ENCODE results near the gene LRRC8E.

Gene LRRC8E

GRCh38 chr19:7895565-7895964 is 7.3 kb downstream of the LRRC8E start:
- ATAC-seq (replicated peaks): no peak
- Mint-ChIP-seq H3K27ac (no peak overlapping the region), H3K4me3 (no peak overlapping the region), H3K36me3 (ENCODE audit: insufficient read depth) (no peaks in the 10 kb centered on the region), H3K9me3 (no peaks in the 10 kb centered on the region), H3K27me3 (peaks cover 27 to 43% of the 10 kb centered on the region in 2 donors), H3K4me1 (ENCODE audit: low read depth in 2 of 2) (no peaks in the 10 kb centered on the region)
- DNase-seq: no peak

GRCh38 chr19:7897292-7897691 is 9.0 kb downstream of the LRRC8E start:
- no peak overlapping the region for H3K27ac Mint-ChIP-seq
- ATAC-seq (replicated peaks): no peak

GRCh38 chr19:7898967-7899366 is 10.7 kb downstream of the LRRC8E start:
- Mint-ChIP-seq H3K4me1 (ENCODE audit: low read depth in 2 of 2) (peaks cover 8 to 9% of the 10 kb centered on the region in 2 donors), H3K4me3 (no peak overlapping the region), H3K27ac (no peak overlapping the region), H3K27me3 (peaks cover 24 to 29% of the 10 kb centered on the region in 2 donors), H3K9me3 (no peaks in the 10 kb centered on the region), H3K36me3 (ENCODE audit: insufficient read depth) (peaks cover 12% of the 10 kb centered on the region)
- DNase-seq (no peak), ATAC-seq (replicated peaks) (no peak)

More at GRCh38 chr19:7897292-7897691, 9.0 kb downstream of the LRRC8E start:
- Mint-ChIP-seq H3K9me3 (no peaks in the 10 kb centered on the region), H3K36me3 (ENCODE audit: insufficient read depth) (no peaks in the 10 kb centered on the region), H3K4me1 (ENCODE audit: low read depth in 2 of 2) (no peaks in the 10 kb centered on the region), H3K4me3 (no peak overlapping the region), H3K27me3 (peaks cover 27 to 33% of the 10 kb centered on the region in 2 donors)
- no peak for DNase-seq

GRCh38 chr19:7899751-7900378 is 11.6 kb downstream of the LRRC8E start:
- no peaks in the 10 kb centered on the region for H3K9me3 Mint-ChIP-seq
- no peak overlapping the region for H3K27ac Mint-ChIP-seq
- peaks cover 13% of the 10 kb centered on the region in 2 donors for H3K4me1 Mint-ChIP-seq (ENCODE audit: low read depth in 2 of 2)
- DNase-seq (no peak), ATAC-seq (replicated peaks) (no peak)
- H3K36me3 Mint-ChIP-seq (ENCODE audit: insufficient read depth): peaks cover 21% of the 10 kb centered on the region
- H3K4me3 Mint-ChIP-seq: no peak overlapping the region
- peaks cover 15 to 20% of the 10 kb centered on the region in 2 donors for H3K27me3 Mint-ChIP-seq

GRCh38 chr19:7900401-7900870 is 12.1 kb downstream of the LRRC8E start:
- Mint-ChIP-seq H3K9me3 (no peaks in the 10 kb centered on the region), H3K4me3 (no peak overlapping the region), H3K27me3 (peaks cover 11 to 14% of the 10 kb centered on the region in 2 donors), H3K27ac (no peak overlapping the region), H3K36me3 (ENCODE audit: insufficient read depth) (peaks cover 27% of the 10 kb centered on the region), H3K4me1 (ENCODE audit: low read depth in 2 of 2) (peaks cover 17 to 19% of the 10 kb centered on the region in 2 donors)
- no peak for DNase-seq
- ATAC-seq (replicated peaks): no peak

- Mint-ChIP-seq H3K4me3 (no peak overlapping the region), H3K27ac (no peak overlapping the region), H3K36me3 (ENCODE audit: insufficient read depth) (peaks cover 31% of the 10 kb centered on the region), H3K27me3 (peaks cover 6 to 9% of the 10 kb centered on the region in 2 donors), H3K9me3 (no peaks in the 10 kb centered on the region), H3K4me1 (ENCODE audit: low read depth in 2 of 2) (peaks cover 22 to 24% of the 10 kb centered on the region in 2 donors)
- no peak for DNase-seq
- ATAC-seq (replicated peaks): no peak
Observed at GRCh38 chr19:7900931-7901330, 12.6 kb downstream of the LRRC8E start.

GRCh38 chr19:7901337-7901736 is 13.0 kb downstream of the LRRC8E start:
- ATAC-seq (replicated peaks): no peak
- Mint-ChIP-seq H3K4me3 (peak overlapping the region in 1 of 2 donors; percentile 95), H3K9me3 (no peaks in the 10 kb centered on the region), H3K4me1 (ENCODE audit: low read depth in 2 of 2) (peaks cover 25 to 26% of the 10 kb centered on the region in 2 donors), H3K27ac (no peak overlapping the region), H3K27me3 (peaks cover 5 to 9% of the 10 kb centered on the region in 2 donors), H3K36me3 (ENCODE audit: insufficient read depth) (peaks cover 34% of the 10 kb centered on the region)
- DNase-seq: no peak

- ATAC-seq (replicated peaks) (no peak), DNase-seq (no peak)
- Mint-ChIP-seq H3K36me3 (ENCODE audit: insufficient read depth) (peaks cover 43% of the 10 kb centered on the region), H3K27ac (peak overlapping the region; percentile 99), H3K27me3 (peaks cover under 1 to 2% of the 10 kb centered on the region in 2 donors), H3K4me3 (peak overlapping the region; percentile 88 to 95), H3K4me1 (ENCODE audit: low read depth in 2 of 2) (peaks cover 26 to 36% of the 10 kb centered on the region in 2 donors), H3K9me3 (no peaks in the 10 kb centered on the region)
Observed at GRCh38 chr19:7902796-7903243, 14.5 kb downstream of the LRRC8E start.

- Mint-ChIP-seq H3K4me1 (ENCODE audit: low read depth in 2 of 2) (peaks cover 29 to 36% of the 10 kb centered on the region in 2 donors), H3K4me3 (peak within 1 kb of the TSS; percentile 88 to 95), H3K27ac (peak within 1 kb of the TSS; percentile 99), H3K27me3 (no peaks in the 10 kb centered on the region), H3K9me3 (no peaks in the 10 kb centered on the region), H3K36me3 (ENCODE audit: insufficient read depth) (peaks cover 49% of the 10 kb centered on the region)
- ATAC-seq (replicated peaks) (peak; percentile 66), DNase-seq (peak; percentile 100)
Observed at GRCh38 chr19:7903244-7904073, 15.1 kb downstream of the LRRC8E start, which contains the start of gene MAP2K7. Gene MAP2K7 (plus strand): TSS chr19:7903877. CDS start chr19:7903945, 68 bp downstream.

GRCh38 chr19:7904074-7905020 is 16.0 kb downstream of the LRRC8E start:
- peaks cover 54% of the 10 kb centered on the region for H3K36me3 Mint-ChIP-seq (ENCODE audit: insufficient read depth)
- H3K4me1 Mint-ChIP-seq (ENCODE audit: low read depth in 2 of 2): peaks cover 29 to 36% of the 10 kb centered on the region in 2 donors
- no peaks in the 10 kb centered on the region for H3K9me3 Mint-ChIP-seq
- ATAC-seq (replicated peaks) (peak; percentile 81), DNase-seq (peak; percentile 89 to 92 (median 89))
- no peaks in the 10 kb centered on the region for H3K27me3 Mint-ChIP-seq
- peak overlapping the region; percentile 99 for H3K27ac Mint-ChIP-seq
- peak overlapping the region; percentile 88 to 95 for H3K4me3 Mint-ChIP-seq

- no peak for DNase-seq
- H3K27me3 Mint-ChIP-seq: no peaks in the 10 kb centered on the region
- H3K27ac Mint-ChIP-seq: peak overlapping the region; percentile 99
- H3K36me3 Mint-ChIP-seq (ENCODE audit: insufficient read depth): peaks cover 57% of the 10 kb centered on the region
- peaks cover 29 to 36% of the 10 kb centered on the region in 2 donors for H3K4me1 Mint-ChIP-seq (ENCODE audit: low read depth in 2 of 2)
- H3K9me3 Mint-ChIP-seq: no peaks in the 10 kb centered on the region
- H3K4me3 Mint-ChIP-seq: peak overlapping the region; percentile 88 to 95
- ATAC-seq (replicated peaks): no peak
Observed at GRCh38 chr19:7905268-7905667, 17.0 kb downstream of the LRRC8E start.

- no peaks in the 10 kb centered on the region for H3K9me3 Mint-ChIP-seq
- H3K27me3 Mint-ChIP-seq: no peaks in the 10 kb centered on the region
- ATAC-seq (replicated peaks) (no peak), DNase-seq (no peak)
- H3K36me3 Mint-ChIP-seq (ENCODE audit: insufficient read depth): peaks cover 63% of the 10 kb centered on the region
- peak overlapping the region; percentile 88 to 95 for H3K4me3 Mint-ChIP-seq
- peaks cover 29 to 41% of the 10 kb centered on the region in 2 donors for H3K4me1 Mint-ChIP-seq (ENCODE audit: low read depth in 2 of 2)
- peak overlapping the region; percentile 99 for H3K27ac Mint-ChIP-seq
Observed at GRCh38 chr19:7905859-7906258, 17.5 kb downstream of the LRRC8E start.

All from effector memory CD8-positive, alpha-beta T cell (primary cell).